Caco-2 (cell line): ENCODE data around the gene MRPL40. TPM values are rescaled to one million over a fixed set of nuclear protein-coding genes. Genes with fewer than 3 reads are reported as not detected.

Source experiments
- BruUV-seq: library from RNA; stranded (reverse); fragments of 400-500 nt; replicated peaks from 2 replicates; lab custom pipeline; 2021; lab: Mats Ljungman, UMichigan
- CTCF ChIA-PET: fragments of 300-600 bp; sonication (Branson Sonifier 250); formaldehyde crosslinking; loops from one replicate; lab custom pipeline; 2022; ENCODE audit warnings: antibody characterized with exemption; lab: Charles Lee
- POLR2A ChIA-PET: fragments of 300-600 bp; sonication (Branson Sonifier 250); formaldehyde crosslinking; loops from one replicate; lab custom pipeline; 2022; ENCODE audit warnings: antibody characterized with exemption; lab: Charles Lee
- DNase-seq, 2 experiments: peaks; one replicate each; pipeline versions ENCODE4 v3.0.0 to v3.0.0-alpha.2; 2020 to 2022
- H3K27me3 ChIP-seq: replicated peaks from 2 replicates; pipeline ENCODE4 v1.6.0; 2011; ENCODE audit warnings: low read length; ENCODE audit not compliant: control insufficient read depth, insufficient read depth
- H3K36me3 ChIP-seq: 2 replicates; pipeline ENCODE4 v1.5.1; 2011; ENCODE audit warnings: low read length; ENCODE audit not compliant: control insufficient read depth, insufficient read depth
- H3K4me1 ChIP-seq: fragments of 250-450 bp; sonication (Bioruptor Pico); 2 replicates; pipeline ENCODE4 v1.5.1; 2020; ENCODE audit warnings: mild to moderate bottlenecking
- H3K4me3 ChIP-seq: 2 replicates; pipeline ENCODE4 v1.5.1; 2011; ENCODE audit warnings: low read depth, mild to moderate bottlenecking, control low read depth, low read length
- H3K9me3 ChIP-seq: fragments of 250-450 bp; sonication (Bioruptor Pico); 2 replicates; pipeline ENCODE4 v1.5.1; 2020; ENCODE audit warnings: mild to moderate bottlenecking, moderate library complexity
- H3K27ac Mint-ChIP-seq: one replicate; pipeline ENCODE4 v1.8.0; 2022; ENCODE audit warnings: mixed read lengths; ENCODE audit not compliant: unreplicated experiment
- H3K27me3 Mint-ChIP-seq: one replicate; pipeline ENCODE4 v1.8.0; 2022; ENCODE audit warnings: mixed read lengths; ENCODE audit not compliant: insufficient read depth, unreplicated experiment
- H3K36me3 Mint-ChIP-seq: one replicate; pipeline ENCODE4 v1.8.0; 2022; ENCODE audit warnings: mild to moderate bottlenecking, mixed read lengths; ENCODE audit not compliant: insufficient read depth, unreplicated experiment
- H3K4me1 Mint-ChIP-seq: one replicate; pipeline ENCODE4 v1.8.0; 2022; ENCODE audit warnings: low read depth, mixed read lengths; ENCODE audit not compliant: unreplicated experiment
- H3K4me3 Mint-ChIP-seq: one replicate; pipeline ENCODE4 v1.8.0; 2022; ENCODE audit warnings: mild to moderate bottlenecking, moderate library complexity, mixed read lengths; ENCODE audit not compliant: unreplicated experiment
- H3K9me3 Mint-ChIP-seq: one replicate; pipeline ENCODE4 v1.8.0; 2022; ENCODE audit warnings: mixed read lengths; ENCODE audit not compliant: unreplicated experiment
- CTCF ChIP-seq, 2 experiments: fragments of 200-600 bp in 1 of 2; IDR thresholded peaks; 1 replicate in 1 of 2; 2 replicates in 1 of 2; pipeline versions ENCODE4 v1.5.1 to v1.8.0; 2011 to 2022; ENCODE audit warnings: antibody characterized with exemption in 1 of 2, control low read depth in 1 of 2, inconsistent platforms in 1 of 2, low read depth in 1 of 2, low read length in 1 of 2, mild to moderate bottlenecking in 1 of 2, moderate library complexity in 1 of 2; ENCODE audit not compliant: insufficient read depth in 1 of 2, severe bottlenecking in 1 of 2, unreplicated experiment in 1 of 2
- intact Hi-C: fragments of 100-400 bp; cut with micrococcal nuclease; formaldehyde crosslinking; loops from one replicate; pipeline ENCODE4 v1.10.0; 2022; ENCODE audit not compliant: unreplicated experiment
- total RNA-seq: library from RNA; stranded (reverse); gene quantifications from 2 replicates; pipeline ENCODE4 v1.2.3, GENCODE V29; 2022

MRPL40 gene
- total RNA-seq, 1 experiment from 2014 or later = 42.7 TPM

- CTCF ChIA-PET = interaction anchor here (0.6 kb wide), 1 partner anchor 102 kb away, joined by 3 read pairs; no protein-coding TSS in a partner anchor
- H3K36me3 Mint-ChIP-seq = peaks cover 65% of the 10 kb centered on the region
Measured at GRCh38 chr22:19401483-19401882, 30.9 kb upstream of the MRPL40 start.

GRCh38 chr22:19402642-19403191 is 29.6 kb upstream of the MRPL40 start:
- Histone ChIP-seq H3K36me3 (peaks cover 3% of the 10 kb centered on the region), H3K9me3 (no peaks in the 10 kb centered on the region), H3K27me3 (no peaks in the 10 kb centered on the region), H3K4me3 (no peak overlapping the region), H3K4me1 (no peaks in the 10 kb centered on the region)
- Mint-ChIP-seq H3K9me3 (no peaks in the 10 kb centered on the region), H3K4me1 (no peaks in the 10 kb centered on the region), H3K4me3 (no peak overlapping the region), H3K27me3 (no peaks in the 10 kb centered on the region), H3K36me3 (peaks cover 68% of the 10 kb centered on the region), H3K27ac (no peak overlapping the region)
- ChIA-PET POLR2A (no interaction called here), CTCF (no interaction called here)
- intact Hi-C loops = no loop called here
- no TSS peak for BruUV-seq
- no peak for TF ChIP-seq CTCF (IDR thresholded peaks at IDR 0.05; ENCODE audit: insufficient read depth in 1 of 2, low read depth in 1 of 2, low read length in 1 of 2, severe bottlenecking in 1 of 2, unreplicated experiment in 1 of 2)
- DNase-seq = no peak

More at GRCh38 chr22:19401483-19401882, 30.9 kb upstream of the MRPL40 start:
- Mint-ChIP-seq H3K4me1 (no peaks in the 10 kb centered on the region), H3K27ac (no peak overlapping the region), H3K4me3 (no peak overlapping the region), H3K27me3 (no peaks in the 10 kb centered on the region), H3K9me3 (no peaks in the 10 kb centered on the region)
- Histone ChIP-seq H3K4me3 (no peak overlapping the region), H3K4me1 (no peaks in the 10 kb centered on the region), H3K36me3 (peaks cover 3% of the 10 kb centered on the region), H3K9me3 (no peaks in the 10 kb centered on the region), H3K27me3 (no peaks in the 10 kb centered on the region)
- intact Hi-C loops = no loop called here
- no peak for TF ChIP-seq CTCF (IDR thresholded peaks at IDR 0.05; ENCODE audit: insufficient read depth in 1 of 2, low read depth in 1 of 2, low read length in 1 of 2, severe bottlenecking in 1 of 2, unreplicated experiment in 1 of 2)
- POLR2A ChIA-PET = no interaction called here
- BruUV-seq = no TSS peak
- no peak for DNase-seq

- Mint-ChIP-seq H3K4me3 (no peak overlapping the region), H3K27ac (no peak overlapping the region), H3K36me3 (peaks cover 60% of the 10 kb centered on the region), H3K9me3 (no peaks in the 10 kb centered on the region), H3K4me1 (no peaks in the 10 kb centered on the region), H3K27me3 (no peaks in the 10 kb centered on the region)
- CTCF ChIA-PET = no interaction called here
- POLR2A ChIA-PET = no interaction called here
- Histone ChIP-seq H3K9me3 (no peaks in the 10 kb centered on the region), H3K4me1 (no peaks in the 10 kb centered on the region), H3K36me3 (peaks cover 3% of the 10 kb centered on the region), H3K27me3 (no peaks in the 10 kb centered on the region), H3K4me3 (no peak overlapping the region)
- no TSS peak for BruUV-seq
- intact Hi-C loops = no loop called here
- no peak for DNase-seq
- TF ChIP-seq CTCF (IDR thresholded peaks at IDR 0.05; ENCODE audit: insufficient read depth in 1 of 2, low read depth in 1 of 2, low read length in 1 of 2, severe bottlenecking in 1 of 2, unreplicated experiment in 1 of 2) = no peak
Measured at GRCh38 chr22:19404676-19405075, 27.7 kb upstream of the MRPL40 start.
